ENCODE data around the gene PTPN3.

DNA sequence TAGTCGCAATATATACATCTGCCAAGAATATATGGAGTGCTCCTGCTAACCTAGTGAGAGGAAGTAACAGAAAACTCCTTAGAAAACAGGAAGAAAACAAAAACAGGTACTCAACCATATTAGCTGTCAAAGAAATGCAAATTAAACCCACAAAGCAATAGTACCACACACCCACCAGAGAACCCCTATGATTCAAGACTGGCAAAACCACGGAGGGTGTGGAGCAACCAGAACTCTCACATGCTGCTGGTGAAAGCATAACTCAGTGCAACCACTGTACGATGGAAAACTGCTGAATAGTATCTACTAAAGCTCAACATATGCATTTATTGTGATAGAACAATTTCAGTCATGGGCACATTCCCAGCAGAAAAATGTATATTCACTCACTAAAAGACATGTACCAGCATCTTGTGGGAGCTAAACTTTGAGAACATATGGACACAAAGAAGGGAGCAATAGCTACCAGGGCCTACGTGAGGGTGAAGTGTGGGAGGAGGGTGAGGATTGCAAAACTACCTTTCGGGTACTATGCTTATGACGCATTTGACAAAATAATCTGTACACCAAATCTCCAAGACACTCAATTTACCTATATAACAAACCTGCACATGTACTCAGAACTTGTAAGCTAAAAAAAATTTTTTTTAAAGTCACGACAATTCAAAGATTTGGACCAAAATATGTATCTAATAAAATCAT lies 34.0 kb downstream of the PTPN3 start:
- TF ChIP-seq POLR2A (IDR thresholded peaks at IDR 0.05), result no peak
- TF ChIP-seq, protein P1, sequence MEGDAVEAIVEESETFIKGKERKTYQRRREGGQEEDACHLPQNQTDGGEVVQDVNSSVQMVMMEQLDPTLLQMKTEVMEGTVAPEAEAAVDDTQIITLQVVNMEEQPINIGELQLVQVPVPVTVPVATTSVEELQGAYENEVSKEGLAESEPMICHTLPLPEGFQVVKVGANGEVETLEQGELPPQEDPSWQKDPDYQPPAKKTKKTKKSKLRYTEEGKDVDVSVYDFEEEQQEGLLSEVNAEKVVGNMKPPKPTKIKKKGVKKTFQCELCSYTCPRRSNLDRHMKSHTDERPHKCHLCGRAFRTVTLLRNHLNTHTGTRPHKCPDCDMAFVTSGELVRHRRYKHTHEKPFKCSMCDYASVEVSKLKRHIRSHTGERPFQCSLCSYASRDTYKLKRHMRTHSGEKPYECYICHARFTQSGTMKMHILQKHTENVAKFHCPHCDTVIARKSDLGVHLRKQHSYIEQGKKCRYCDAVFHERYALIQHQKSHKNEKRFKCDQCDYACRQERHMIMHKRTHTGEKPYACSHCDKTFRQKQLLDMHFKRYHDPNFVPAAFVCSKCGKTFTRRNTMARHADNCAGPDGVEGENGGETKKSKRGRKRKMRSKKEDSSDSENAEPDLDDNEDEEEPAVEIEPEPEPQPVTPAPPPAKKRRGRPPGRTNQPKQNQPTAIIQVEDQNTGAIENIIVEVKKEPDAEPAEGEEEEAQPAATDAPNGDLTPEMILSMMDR (IDR thresholded peaks at IDR 0.05), result no peak
